ENCODE results near the gene STRN. TPM values are rescaled to one million over a fixed set of nuclear protein-coding genes. Genes with fewer than 3 reads are reported as not detected.

The STRN gene
- total and polyA plus RNA-seq, 10 of the 15 experiments (the other 5 are each of a cell fraction or from before 2014, with no cell fraction given) = 1.00 to 19.2 (median 9.1) TPM

DNA sequence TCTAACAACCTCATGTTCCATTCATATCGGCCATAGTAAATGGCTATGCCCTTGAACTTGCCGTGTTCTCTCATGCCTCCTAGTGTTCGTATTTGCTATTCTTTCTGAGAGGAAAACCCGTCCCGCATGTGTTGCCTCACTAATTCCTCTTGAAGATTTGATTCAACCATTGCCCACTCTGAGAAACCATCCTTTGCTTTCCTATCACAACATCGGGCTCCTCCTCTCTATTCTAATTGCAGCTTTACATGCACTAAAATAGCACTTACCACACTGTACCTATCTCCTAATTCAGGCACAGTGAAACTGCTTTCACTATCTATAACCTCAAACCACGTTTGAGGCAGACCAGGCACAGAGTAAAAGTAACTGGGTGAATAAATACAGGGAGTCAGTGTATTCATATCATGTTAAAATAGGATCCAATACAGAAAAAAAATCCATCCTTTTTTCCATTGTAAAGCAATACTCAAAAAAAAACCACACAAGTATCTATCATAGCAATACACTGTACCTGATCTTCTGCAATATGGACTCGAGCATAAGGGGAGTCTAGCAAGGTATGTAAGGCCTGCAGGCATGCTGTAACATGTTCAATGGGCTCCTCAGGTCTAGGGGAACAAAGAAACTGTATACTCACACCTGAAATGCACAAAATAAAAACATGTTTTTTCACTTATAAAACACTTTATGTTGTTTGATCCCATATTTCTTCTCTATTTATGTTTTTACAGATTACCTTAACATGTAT lies 39.0 kb upstream of the STRN start (continued):
- TF ChIP-seq SUPT20H (IDR thresholded peaks at IDR 0.05; ENCODE audit: borderline replicate concordance, control insufficient read depth, low read depth, low read length) (no peak), TCF12 (IDR thresholded peaks at IDR 0.05; ENCODE audit: low read depth, low read length) (no peak), HDAC6 (IDR thresholded peaks at IDR 0.05; ENCODE audit: unreplicated experiment) (no peak), NFIC (IDR thresholded peaks at IDR 0.05; ENCODE audit: low read depth, low read length) (peak; percentile 72; the same call in 1 of the 2 replicates), CREM (IDR thresholded peaks at IDR 0.05; ENCODE audit: low read depth) (peak; percentile 43; the same call in 1 of the 2 replicates), SRF (IDR thresholded peaks at IDR 0.05; ENCODE audit: low read depth in 2 of 2, low read length in 2 of 2) (no peak), FOXK2 (IDR thresholded peaks at IDR 0.05) (no peak), BMI1 (IDR thresholded peaks at IDR 0.05; ENCODE audit: borderline replicate concordance) (no peak), PAX5 (IDR thresholded peaks at IDR 0.05; ENCODE audit: borderline replicate concordance, low read depth, low read length) (peak; percentile 57; the same call in 1 of the 2 replicates), MTA2 (IDR thresholded peaks at IDR 0.05; ENCODE audit: low read depth) (peak; percentile 54), YBX1 (IDR thresholded peaks at IDR 0.05) (no peak), RCOR1 (conservative IDR thresholded peaks at IDR 0.05; ENCODE audit: low read depth, low read length) (0 out of 2 replicates have a peak, but pooled peaks have one; percentile 80), ZNF274 (IDR thresholded peaks at IDR 0.05; ENCODE audit: insufficient read depth, insufficient read length) (no peak), NFYA (IDR thresholded peaks at IDR 0.05; ENCODE audit: borderline replicate concordance, low read depth, low read length) (no peak)
- TF ChIP-seq, protein P1, sequence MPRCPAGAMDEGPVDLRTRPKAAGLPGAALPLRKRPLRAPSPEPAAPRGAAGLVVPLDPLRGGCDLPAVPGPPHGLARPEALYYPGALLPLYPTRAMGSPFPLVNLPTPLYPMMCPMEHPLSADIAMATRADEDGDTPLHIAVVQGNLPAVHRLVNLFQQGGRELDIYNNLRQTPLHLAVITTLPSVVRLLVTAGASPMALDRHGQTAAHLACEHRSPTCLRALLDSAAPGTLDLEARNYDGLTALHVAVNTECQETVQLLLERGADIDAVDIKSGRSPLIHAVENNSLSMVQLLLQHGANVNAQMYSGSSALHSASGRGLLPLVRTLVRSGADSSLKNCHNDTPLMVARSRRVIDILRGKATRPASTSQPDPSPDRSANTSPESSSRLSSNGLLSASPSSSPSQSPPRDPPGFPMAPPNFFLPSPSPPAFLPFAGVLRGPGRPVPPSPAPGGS (IDR thresholded peaks at IDR 0.05; ENCODE audit: borderline replicate concordance, insufficient read depth, low read depth, low read length, poor library complexity, severe bottlenecking) = no peak
- TF ChIP-seq, protein P2, sequence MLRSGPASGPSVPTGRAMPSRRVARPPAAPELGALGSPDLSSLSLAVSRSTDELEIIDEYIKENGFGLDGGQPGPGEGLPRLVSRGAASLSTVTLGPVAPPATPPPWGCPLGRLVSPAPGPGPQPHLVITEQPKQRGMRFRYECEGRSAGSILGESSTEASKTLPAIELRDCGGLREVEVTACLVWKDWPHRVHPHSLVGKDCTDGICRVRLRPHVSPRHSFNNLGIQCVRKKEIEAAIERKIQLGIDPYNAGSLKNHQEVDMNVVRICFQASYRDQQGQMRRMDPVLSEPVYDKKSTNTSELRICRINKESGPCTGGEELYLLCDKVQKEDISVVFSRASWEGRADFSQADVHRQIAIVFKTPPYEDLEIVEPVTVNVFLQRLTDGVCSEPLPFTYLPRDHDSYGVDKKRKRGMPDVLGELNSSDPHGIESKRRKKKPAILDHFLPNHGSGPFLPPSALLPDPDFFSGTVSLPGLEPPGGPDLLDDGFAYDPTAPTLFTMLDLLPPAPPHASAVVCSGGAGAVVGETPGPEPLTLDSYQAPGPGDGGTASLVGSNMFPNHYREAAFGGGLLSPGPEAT (IDR thresholded peaks at IDR 0.05; ENCODE audit: low read depth) = no peak
- TF ChIP-seq, protein P3, sequence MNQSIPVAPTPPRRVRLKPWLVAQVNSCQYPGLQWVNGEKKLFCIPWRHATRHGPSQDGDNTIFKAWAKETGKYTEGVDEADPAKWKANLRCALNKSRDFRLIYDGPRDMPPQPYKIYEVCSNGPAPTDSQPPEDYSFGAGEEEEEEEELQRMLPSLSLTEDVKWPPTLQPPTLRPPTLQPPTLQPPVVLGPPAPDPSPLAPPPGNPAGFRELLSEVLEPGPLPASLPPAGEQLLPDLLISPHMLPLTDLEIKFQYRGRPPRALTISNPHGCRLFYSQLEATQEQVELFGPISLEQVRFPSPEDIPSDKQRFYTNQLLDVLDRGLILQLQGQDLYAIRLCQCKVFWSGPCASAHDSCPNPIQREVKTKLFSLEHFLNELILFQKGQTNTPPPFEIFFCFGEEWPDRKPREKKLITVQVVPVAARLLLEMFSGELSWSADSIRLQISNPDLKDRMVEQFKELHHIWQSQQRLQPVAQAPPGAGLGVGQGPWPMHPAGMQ (IDR thresholded peaks at IDR 0.05; ENCODE audit: borderline replicate concordance) = no peak
- TF ChIP-seq, protein P4, sequence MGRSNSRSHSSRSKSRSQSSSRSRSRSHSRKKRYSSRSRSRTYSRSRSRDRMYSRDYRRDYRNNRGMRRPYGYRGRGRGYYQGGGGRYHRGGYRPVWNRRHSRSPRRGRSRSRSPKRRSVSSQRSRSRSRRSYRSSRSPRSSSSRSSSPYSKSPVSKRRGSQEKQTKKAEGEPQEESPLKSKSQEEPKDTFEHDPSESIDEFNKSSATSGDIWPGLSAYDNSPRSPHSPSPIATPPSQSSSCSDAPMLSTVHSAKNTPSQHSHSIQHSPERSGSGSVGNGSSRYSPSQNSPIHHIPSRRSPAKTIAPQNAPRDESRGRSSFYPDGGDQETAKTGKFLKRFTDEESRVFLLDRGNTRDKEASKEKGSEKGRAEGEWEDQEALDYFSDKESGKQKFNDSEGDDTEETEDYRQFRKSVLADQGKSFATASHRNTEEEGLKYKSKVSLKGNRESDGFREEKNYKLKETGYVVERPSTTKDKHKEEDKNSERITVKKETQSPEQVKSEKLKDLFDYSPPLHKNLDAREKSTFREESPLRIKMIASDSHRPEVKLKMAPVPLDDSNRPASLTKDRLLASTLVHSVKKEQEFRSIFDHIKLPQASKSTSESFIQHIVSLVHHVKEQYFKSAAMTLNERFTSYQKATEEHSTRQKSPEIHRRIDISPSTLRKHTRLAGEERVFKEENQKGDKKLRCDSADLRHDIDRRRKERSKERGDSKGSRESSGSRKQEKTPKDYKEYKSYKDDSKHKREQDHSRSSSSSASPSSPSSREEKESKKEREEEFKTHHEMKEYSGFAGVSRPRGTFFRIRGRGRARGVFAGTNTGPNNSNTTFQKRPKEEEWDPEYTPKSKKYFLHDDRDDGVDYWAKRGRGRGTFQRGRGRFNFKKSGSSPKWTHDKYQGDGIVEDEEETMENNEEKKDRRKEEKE (IDR thresholded peaks at IDR 0.05) = no peak
- TF ChIP-seq, protein P5, sequence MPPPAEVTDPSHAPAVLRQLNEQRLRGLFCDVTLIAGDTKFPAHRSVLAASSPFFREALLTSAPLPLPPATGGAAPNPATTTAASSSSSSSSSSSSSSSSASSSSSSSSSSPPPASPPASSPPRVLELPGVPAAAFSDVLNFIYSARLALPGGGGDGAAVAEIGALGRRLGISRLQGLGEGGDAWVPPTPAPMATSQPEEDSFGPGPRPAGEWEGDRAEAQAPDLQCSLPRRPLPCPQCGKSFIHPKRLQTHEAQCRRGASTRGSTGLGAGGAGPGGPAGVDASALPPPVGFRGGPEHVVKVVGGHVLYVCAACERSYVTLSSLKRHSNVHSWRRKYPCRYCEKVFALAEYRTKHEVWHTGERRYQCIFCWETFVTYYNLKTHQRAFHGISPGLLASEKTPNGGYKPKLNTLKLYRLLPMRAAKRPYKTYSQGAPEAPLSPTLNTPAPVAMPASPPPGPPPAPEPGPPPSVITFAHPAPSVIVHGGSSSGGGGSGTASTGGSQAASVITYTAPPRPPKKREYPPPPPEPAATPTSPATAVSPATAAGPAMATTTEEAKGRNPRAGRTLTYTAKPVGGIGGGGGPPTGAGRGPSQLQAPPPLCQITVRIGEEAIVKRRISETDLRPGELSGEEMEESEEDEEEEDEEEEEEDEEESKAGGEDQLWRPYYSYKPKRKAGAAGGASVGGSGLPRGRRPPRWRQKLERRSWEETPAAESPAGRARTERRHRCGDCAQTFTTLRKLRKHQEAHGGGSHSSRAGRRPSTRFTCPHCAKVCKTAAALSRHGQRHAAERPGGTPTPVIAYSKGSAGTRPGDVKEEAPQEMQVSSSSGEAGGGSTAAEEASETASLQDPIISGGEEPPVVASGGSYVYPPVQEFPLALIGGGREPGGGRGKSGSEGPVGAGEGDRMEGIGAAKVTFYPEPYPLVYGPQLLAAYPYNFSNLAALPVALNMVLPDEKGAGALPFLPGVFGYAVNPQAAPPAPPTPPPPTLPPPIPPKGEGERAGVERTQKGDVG (CRISPR knock-in tag; IDR thresholded peaks at IDR 0.05) = no peak

Measured in GM12878 (cell line).